HEK293 (cell line): ENCODE results near the gene LARGE1.

ENCODE experiments used
- CTCF ChIA-PET: fragments of 350-600 bp; formaldehyde crosslinking; extraction: SDS; loops from one replicate; lab custom pipeline; 2021; ENCODE audit warnings: antibody characterized with exemption; lab: Yijun Ruan, JAX
- POLR2A ChIA-PET: fragments of 300-600 bp; formaldehyde crosslinking; extraction: SDS; loops from one replicate; lab custom pipeline; 2020; ENCODE audit warnings: antibody characterized with exemption, inconsistent platforms; lab: Yijun Ruan, JAX
- H3K27ac ChIP-seq: fragments of 200-500 bp; sonication (Bioruptor generic); 2 replicates; pipeline ENCODE4 v1.5.1; 2014; ENCODE audit warnings: low read depth, low read length, control low read depth, inconsistent platforms; ENCODE audit errors: extremely low read depth
- H3K36me3 ChIP-seq, 2 experiments: fragments of 200-500 bp in 1 of 2; sonication (Bioruptor generic) in 1 of 2; 1 replicate in 1 of 2; 2 replicates in 1 of 2; pipeline ENCODE4 v1.5.1; 2014 to 2017; ENCODE audit warnings: inconsistent platforms in 2 of 2, low read length in 2 of 2; ENCODE audit not compliant: control insufficient read depth in 2 of 2, insufficient read depth in 1 of 2
- H3K4me1 ChIP-seq: fragments of 200-500 bp; sonication (Bioruptor generic); 2 replicates; pipeline ENCODE4 v1.5.1; 2014; ENCODE audit warnings: mild to moderate bottlenecking, low read length, inconsistent platforms; ENCODE audit not compliant: control insufficient read depth, insufficient read depth
- H3K4me3 ChIP-seq: 2 replicates; pipeline ENCODE4 v1.5.1; 2011; ENCODE audit warnings: low read depth, mild to moderate bottlenecking, control low read depth, low read length, moderate library complexity
- H3K9me3 ChIP-seq: fragments of 200-500 bp; sonication (Bioruptor generic); 2 replicates; pipeline ENCODE4 v1.5.1; 2014; ENCODE audit warnings: low read depth, low read length, inconsistent platforms; ENCODE audit not compliant: control insufficient read depth, insufficient read depth
- OVOL3 ChIP-seq: fragments of 450-650 bp; formaldehyde crosslinking; IDR thresholded peaks from 2 replicates; pipeline ENCODE4 v1.5.1; 2016; ENCODE audit warnings: missing biosample characterization, missing genetic modification characterization
- YY1 ChIP-seq: fragments of 450-650 bp; formaldehyde crosslinking; IDR thresholded peaks from 2 replicates; pipeline ENCODE4 v1.5.1; 2018; ENCODE audit warnings: missing biosample characterization, missing genetic modification characterization
- ZFHX2 ChIP-seq: fragments of 450-650 bp; formaldehyde crosslinking; conservative IDR thresholded peaks from 2 replicates; pipeline ENCODE4 v1.5.1; 2016; ENCODE audit warnings: missing biosample characterization, missing genetic modification characterization
- ZIC2 ChIP-seq: fragments of 450-650 bp; formaldehyde crosslinking; IDR thresholded peaks from 2 replicates; pipeline ENCODE4 v1.5.1; 2016; ENCODE audit warnings: missing biosample characterization, missing genetic modification characterization
- ZNF140 ChIP-seq: fragments of 450-650 bp; formaldehyde crosslinking; IDR thresholded peaks from 2 replicates; pipeline ENCODE4 v1.5.1; 2016; ENCODE audit warnings: missing biosample characterization, missing genetic modification characterization
- ZNF175 ChIP-seq: fragments of 450-650 bp; formaldehyde crosslinking; IDR thresholded peaks from 2 replicates; pipeline ENCODE4 v1.5.1; 2016; ENCODE audit warnings: missing biosample characterization, missing genetic modification characterization
- ZNF211 ChIP-seq: fragments of 450-650 bp; formaldehyde crosslinking; IDR thresholded peaks from 2 replicates; pipeline ENCODE4 v1.5.1; 2016; ENCODE audit warnings: low read depth, missing biosample characterization, missing genetic modification characterization
- ZNF23 ChIP-seq: fragments of 450-650 bp; formaldehyde crosslinking; IDR thresholded peaks from 2 replicates; pipeline ENCODE4 v1.5.1; 2016; ENCODE audit warnings: missing biosample characterization, missing genetic modification characterization, borderline replicate concordance
- ZNF324 ChIP-seq: fragments of 450-650 bp; formaldehyde crosslinking; IDR thresholded peaks from 2 replicates; pipeline ENCODE4 v1.5.1; 2016; ENCODE audit warnings: missing biosample characterization, missing genetic modification characterization
- ZNF366 ChIP-seq: fragments of 450-650 bp; formaldehyde crosslinking; conservative IDR thresholded peaks from 2 replicates; pipeline ENCODE4 v1.5.1; 2016; ENCODE audit warnings: missing biosample characterization, missing genetic modification characterization
- ZNF404 ChIP-seq: fragments of 450-650 bp; formaldehyde crosslinking; IDR thresholded peaks from 2 replicates; pipeline ENCODE4 v1.5.1; 2017; ENCODE audit warnings: missing biosample characterization, missing genetic modification characterization
- ZSCAN16 ChIP-seq: fragments of 450-650 bp; formaldehyde crosslinking; IDR thresholded peaks from 2 replicates; pipeline ENCODE4 v1.5.1; 2016; ENCODE audit warnings: missing biosample characterization, missing genetic modification characterization
- ZSCAN23 ChIP-seq: fragments of 450-650 bp; formaldehyde crosslinking; IDR thresholded peaks from 2 replicates; pipeline ENCODE4 v1.5.1; 2016; ENCODE audit warnings: missing biosample characterization, missing genetic modification characterization
- TF ChIP-seq, protein P1 (sequence below): fragments of 450-650 bp; formaldehyde crosslinking; IDR thresholded peaks from 2 replicates; pipeline ENCODE4 v1.5.1; 2016; ENCODE audit warnings: missing biosample characterization, missing genetic modification characterization
- TF ChIP-seq, protein P2 (sequence below): fragments of 450-650 bp; formaldehyde crosslinking; IDR thresholded peaks from 2 replicates; pipeline ENCODE4 v1.5.1; 2016; ENCODE audit warnings: missing biosample characterization, missing genetic modification characterization
- TF ChIP-seq, protein P3 (sequence below): fragments of 450-650 bp; formaldehyde crosslinking; IDR thresholded peaks from 2 replicates; pipeline ENCODE4 v1.5.1; 2017; ENCODE audit warnings: missing biosample characterization, missing genetic modification characterization
- TF ChIP-seq, protein P4 (sequence below): fragments of 450-650 bp; formaldehyde crosslinking; IDR thresholded peaks from 2 replicates; pipeline ENCODE4 v1.5.1; 2016; ENCODE audit warnings: missing biosample characterization, missing genetic modification characterization
- TF ChIP-seq, protein P5 (sequence below): fragments of 450-650 bp; formaldehyde crosslinking; IDR thresholded peaks from 2 replicates; pipeline ENCODE4 v1.5.1; 2016; ENCODE audit warnings: missing biosample characterization, missing genetic modification characterization

LARGE1 gene

DNA sequence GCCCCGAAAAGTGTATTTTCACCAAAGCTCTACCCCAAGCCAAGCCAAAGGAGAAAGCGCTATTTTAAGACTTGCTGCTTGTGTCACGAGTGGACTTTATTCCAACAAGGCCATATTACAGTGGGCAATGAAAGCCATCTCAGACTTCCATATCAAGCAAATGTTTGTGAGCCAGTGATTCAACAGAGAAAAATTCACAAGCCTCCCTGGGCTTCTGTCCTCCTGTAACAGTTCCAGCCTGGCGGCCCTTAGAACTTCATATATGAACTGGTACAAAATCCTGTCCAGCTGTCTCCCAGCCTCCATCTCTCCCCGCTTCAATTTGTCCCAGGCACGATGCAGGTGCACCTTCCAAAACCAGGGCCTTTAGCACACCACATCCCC, 11.2 kb downstream of the LARGE1 start:
- TF ChIP-seq ZNF175 (tag by site-specific recombination), result no peak
- no peak for TF ChIP-seq ZIC2 (tag by site-specific recombination)
- no peak for TF ChIP-seq ZSCAN23 (tag by site-specific recombination)
- TF ChIP-seq, protein P1, sequence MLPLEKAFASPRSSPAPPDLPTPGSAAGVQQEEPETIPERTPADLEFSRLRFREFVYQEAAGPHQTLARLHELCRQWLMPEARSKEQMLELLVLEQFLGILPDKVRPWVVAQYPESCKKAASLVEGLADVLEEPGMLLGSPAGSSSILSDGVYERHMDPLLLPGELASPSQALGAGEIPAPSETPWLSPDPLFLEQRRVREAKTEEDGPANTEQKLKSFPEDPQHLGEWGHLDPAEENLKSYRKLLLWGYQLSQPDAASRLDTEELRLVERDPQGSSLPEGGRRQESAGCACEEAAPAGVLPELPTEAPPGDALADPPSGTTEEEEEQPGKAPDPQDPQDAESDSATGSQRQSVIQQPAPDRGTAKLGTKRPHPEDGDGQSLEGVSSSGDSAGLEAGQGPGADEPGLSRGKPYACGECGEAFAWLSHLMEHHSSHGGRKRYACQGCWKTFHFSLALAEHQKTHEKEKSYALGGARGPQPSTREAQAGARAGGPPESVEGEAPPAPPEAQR (tag by site-specific recombination), result no peak
- no peak for TF ChIP-seq ZNF404 (tag by site-specific recombination)
- TF ChIP-seq ZNF140 (tag by site-specific recombination), result no peak
- TF ChIP-seq, protein P2, sequence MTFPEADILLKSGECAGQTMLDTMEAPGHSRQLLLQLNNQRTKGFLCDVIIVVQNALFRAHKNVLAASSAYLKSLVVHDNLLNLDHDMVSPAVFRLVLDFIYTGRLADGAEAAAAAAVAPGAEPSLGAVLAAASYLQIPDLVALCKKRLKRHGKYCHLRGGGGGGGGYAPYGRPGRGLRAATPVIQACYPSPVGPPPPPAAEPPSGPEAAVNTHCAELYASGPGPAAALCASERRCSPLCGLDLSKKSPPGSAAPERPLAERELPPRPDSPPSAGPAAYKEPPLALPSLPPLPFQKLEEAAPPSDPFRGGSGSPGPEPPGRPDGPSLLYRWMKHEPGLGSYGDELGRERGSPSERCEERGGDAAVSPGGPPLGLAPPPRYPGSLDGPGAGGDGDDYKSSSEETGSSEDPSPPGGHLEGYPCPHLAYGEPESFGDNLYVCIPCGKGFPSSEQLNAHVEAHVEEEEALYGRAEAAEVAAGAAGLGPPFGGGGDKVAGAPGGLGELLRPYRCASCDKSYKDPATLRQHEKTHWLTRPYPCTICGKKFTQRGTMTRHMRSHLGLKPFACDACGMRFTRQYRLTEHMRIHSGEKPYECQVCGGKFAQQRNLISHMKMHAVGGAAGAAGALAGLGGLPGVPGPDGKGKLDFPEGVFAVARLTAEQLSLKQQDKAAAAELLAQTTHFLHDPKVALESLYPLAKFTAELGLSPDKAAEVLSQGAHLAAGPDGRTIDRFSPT (tag by site-specific recombination), result no peak
- TF ChIP-seq ZNF23 (tag by site-specific recombination), result no peak
- TF ChIP-seq, protein P3, sequence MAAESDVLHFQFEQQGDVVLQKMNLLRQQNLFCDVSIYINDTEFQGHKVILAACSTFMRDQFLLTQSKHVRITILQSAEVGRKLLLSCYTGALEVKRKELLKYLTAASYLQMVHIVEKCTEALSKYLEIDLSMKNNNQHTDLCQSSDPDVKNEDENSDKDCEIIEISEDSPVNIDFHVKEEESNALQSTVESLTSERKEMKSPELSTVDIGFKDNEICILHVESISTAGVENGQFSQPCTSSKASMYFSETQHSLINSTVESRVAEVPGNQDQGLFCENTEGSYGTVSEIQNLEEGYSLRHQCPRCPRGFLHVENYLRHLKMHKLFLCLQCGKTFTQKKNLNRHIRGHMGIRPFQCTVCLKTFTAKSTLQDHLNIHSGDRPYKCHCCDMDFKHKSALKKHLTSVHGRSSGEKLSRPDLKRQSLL (tag by site-specific recombination), result no peak
- TF ChIP-seq ZNF211 (tag by site-specific recombination), result no peak
- no peak for TF ChIP-seq ZFHX2 (tag by site-specific recombination)
- TF ChIP-seq ZSCAN16 (tag by site-specific recombination), result no peak
- TF ChIP-seq YY1 (tag by site-specific recombination), result no peak
- no peak for TF ChIP-seq ZNF324
- TF ChIP-seq, protein P4, sequence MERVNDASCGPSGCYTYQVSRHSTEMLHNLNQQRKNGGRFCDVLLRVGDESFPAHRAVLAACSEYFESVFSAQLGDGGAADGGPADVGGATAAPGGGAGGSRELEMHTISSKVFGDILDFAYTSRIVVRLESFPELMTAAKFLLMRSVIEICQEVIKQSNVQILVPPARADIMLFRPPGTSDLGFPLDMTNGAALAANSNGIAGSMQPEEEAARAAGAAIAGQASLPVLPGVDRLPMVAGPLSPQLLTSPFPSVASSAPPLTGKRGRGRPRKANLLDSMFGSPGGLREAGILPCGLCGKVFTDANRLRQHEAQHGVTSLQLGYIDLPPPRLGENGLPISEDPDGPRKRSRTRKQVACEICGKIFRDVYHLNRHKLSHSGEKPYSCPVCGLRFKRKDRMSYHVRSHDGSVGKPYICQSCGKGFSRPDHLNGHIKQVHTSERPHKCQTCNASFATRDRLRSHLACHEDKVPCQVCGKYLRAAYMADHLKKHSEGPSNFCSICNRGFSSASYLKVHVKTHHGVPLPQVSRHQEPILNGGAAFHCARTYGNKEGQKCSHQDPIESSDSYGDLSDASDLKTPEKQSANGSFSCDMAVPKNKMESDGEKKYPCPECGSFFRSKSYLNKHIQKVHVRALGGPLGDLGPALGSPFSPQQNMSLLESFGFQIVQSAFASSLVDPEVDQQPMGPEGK (tag by site-specific recombination), result no peak
- TF ChIP-seq OVOL3 (tag by site-specific recombination), result no peak
- TF ChIP-seq ZNF366 (tag by site-specific recombination), result no peak
- TF ChIP-seq, protein P5, sequence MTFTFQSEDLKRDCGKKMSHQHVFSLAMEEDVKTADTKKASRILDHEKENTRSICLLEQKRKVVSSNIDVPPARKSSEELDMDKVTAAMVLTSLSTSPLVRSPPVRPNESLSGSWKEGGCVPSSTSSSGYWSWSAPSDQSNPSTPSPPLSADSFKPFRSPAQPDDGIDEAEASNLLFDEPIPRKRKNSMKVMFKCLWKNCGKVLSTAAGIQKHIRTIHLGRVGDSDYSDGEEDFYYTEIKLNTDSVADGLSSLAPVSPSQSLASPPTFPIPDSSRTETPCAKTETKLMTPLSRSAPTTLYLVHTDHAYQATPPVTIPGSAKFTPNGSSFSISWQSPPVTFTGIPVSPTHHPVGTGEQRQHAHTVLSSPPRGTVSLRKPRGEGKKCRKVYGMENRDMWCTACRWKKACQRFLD (tag by site-specific recombination), result no peak
- Histone ChIP-seq H3K9me3 (no peaks in the 10 kb centered on the region), H3K4me3 (no peak overlapping the region), H3K4me1 (no peaks in the 10 kb centered on the region), H3K27ac (no peak overlapping the region), H3K36me3 (peaks cover 0 to 9% of the 10 kb centered on the region in 2 experiments; a peak in 1 of 3 replicates)
- ChIA-PET POLR2A (interaction anchor here (1.5 kb wide), 1 partner anchor 12 kb away, joined by 6 read pairs; no protein-coding TSS in a partner anchor), CTCF (interaction anchor here (0.6 to 0.8 kb wide), 3 partner anchors 14 to 197 kb away, joined by 3 to 4 read pairs (median 3); no protein-coding TSS in a partner anchor)
